H9 (cell line): ENCODE data around the gene ZNF366. TPM values are rescaled to one million over a fixed set of nuclear protein-coding genes. Genes with fewer than 3 reads are reported as not detected.

ENCODE experiments used
- DNase-seq: peaks from one replicate; pipeline ENCODE4 v3.0.0-alpha.2; 2017
- H2AFZ ChIP-seq: one replicate; pipeline ENCODE4 v1.6.1; 2013; ENCODE audit warnings: mild to moderate bottlenecking, low read length, control low read depth, moderate library complexity
- H2AK5ac ChIP-seq: 2 replicates; pipeline ENCODE4 v1.6.1; 2013; ENCODE audit warnings: low read length, control low read depth, mixed read lengths; ENCODE audit not compliant: insufficient read length
- H2BK120ac ChIP-seq: one replicate; pipeline ENCODE4 v1.6.1; 2013; ENCODE audit warnings: low read depth, mild to moderate bottlenecking, low read length, control low read depth, inconsistent platforms; ENCODE audit not compliant: poor library complexity, severe bottlenecking
- H2BK12ac ChIP-seq: 2 replicates; pipeline ENCODE4 v1.6.1; 2013; ENCODE audit warnings: low read length, control low read depth, mixed read lengths, low read depth; ENCODE audit not compliant: insufficient read length
- H2BK15ac ChIP-seq: 2 replicates; pipeline ENCODE4 v1.6.1; 2013; ENCODE audit warnings: low read depth, low read length, control low read depth
- H2BK20ac ChIP-seq: one replicate; pipeline ENCODE4 v1.6.1; 2013; ENCODE audit warnings: low read depth, mild to moderate bottlenecking, low read length, control low read depth, inconsistent platforms; ENCODE audit not compliant: poor library complexity, severe bottlenecking
- H2BK5ac ChIP-seq: 2 replicates; pipeline ENCODE4 v1.6.1; 2013; ENCODE audit warnings: low read length, control low read depth, mixed read lengths; ENCODE audit not compliant: insufficient read length
- H3K14ac ChIP-seq: 2 replicates; pipeline ENCODE4 v1.6.1; 2013; ENCODE audit warnings: low read length, control low read depth; ENCODE audit not compliant: insufficient read depth
- H3K18ac ChIP-seq: 2 replicates; pipeline ENCODE4 v1.6.1; 2013; ENCODE audit warnings: low read depth, mild to moderate bottlenecking, mixed read lengths, low read length, control low read depth; ENCODE audit not compliant: insufficient read length
- H3K23ac ChIP-seq: 2 replicates; pipeline ENCODE4 v1.6.1; 2013; ENCODE audit warnings: low read length, control low read depth, mixed read lengths, low read depth; ENCODE audit not compliant: insufficient read length
- H3K23me2 ChIP-seq: 2 replicates; pipeline ENCODE4 v1.6.1; 2013; ENCODE audit warnings: low read depth, mild to moderate bottlenecking, mixed read lengths, low read length, control low read depth; ENCODE audit not compliant: insufficient read length, poor library complexity, severe bottlenecking
- H3K27ac ChIP-seq: 2 replicates; pipeline ENCODE4 v1.5.1; 2013; ENCODE audit warnings: low read length, control low read depth, mixed read lengths, low read depth; ENCODE audit not compliant: insufficient read length
- H3K27me3 ChIP-seq: 2 replicates; pipeline ENCODE4 v1.6.1; 2013; ENCODE audit warnings: low read length, control low read depth, inconsistent platforms; ENCODE audit not compliant: insufficient read depth
- H3K4ac ChIP-seq: 2 replicates; pipeline ENCODE4 v1.6.1; 2013; ENCODE audit warnings: low read depth, mild to moderate bottlenecking, control low read depth, inconsistent platforms, low read length, moderate library complexity
- H3K4me1 ChIP-seq: 2 replicates; pipeline ENCODE4 v1.6.1; 2013; ENCODE audit warnings: low read length, control low read depth, inconsistent platforms; ENCODE audit not compliant: insufficient read depth
- H3K4me2 ChIP-seq: 2 replicates; pipeline ENCODE4 v1.6.1; 2013; ENCODE audit warnings: low read length, control low read depth, mixed read lengths; ENCODE audit not compliant: insufficient read length, insufficient read depth
- H3K56ac ChIP-seq: 2 replicates; pipeline ENCODE4 v1.6.1; 2013; ENCODE audit warnings: low read depth, mild to moderate bottlenecking, mixed read lengths, low read length, control low read depth; ENCODE audit not compliant: insufficient read length
- H3K79me1 ChIP-seq: 2 replicates; pipeline ENCODE4 v1.6.1; 2013; ENCODE audit warnings: low read depth, mild to moderate bottlenecking, moderate library complexity, low read length, control low read depth, inconsistent platforms; ENCODE audit not compliant: insufficient read depth, poor library complexity, severe bottlenecking
- H3K79me2 ChIP-seq: 2 replicates; pipeline ENCODE4 v1.6.1; 2013; ENCODE audit warnings: low read length, control low read depth, inconsistent platforms; ENCODE audit not compliant: insufficient read depth
- H3K9ac ChIP-seq: 2 replicates; pipeline ENCODE4 v1.6.1; 2013; ENCODE audit warnings: low read length, control low read depth, mixed read lengths; ENCODE audit not compliant: insufficient read length; ENCODE audit errors: extremely low read depth
- H3K9me3 ChIP-seq: one replicate; pipeline ENCODE4 v1.6.1; 2013; ENCODE audit warnings: low read depth, low read length, inconsistent platforms; ENCODE audit not compliant: control insufficient read depth
- H3T11ph ChIP-seq: one replicate; pipeline ENCODE4 v1.6.1; 2013; ENCODE audit warnings: mild to moderate bottlenecking, low read length, control low read depth, inconsistent platforms
- H4K20me1 ChIP-seq: one replicate; pipeline ENCODE4 v1.6.1; 2013; ENCODE audit not compliant: control insufficient read depth, insufficient read length, insufficient read depth
- H4K5ac ChIP-seq: 2 replicates; pipeline ENCODE4 v1.6.1; 2013; ENCODE audit warnings: low read depth, mild to moderate bottlenecking, mixed read lengths, low read length, control low read depth; ENCODE audit not compliant: insufficient read length
- H4K8ac ChIP-seq: replicated peaks from 2 replicates; pipeline ENCODE4 v1.6.1; 2013; ENCODE audit warnings: low read length, control low read depth, mixed read lengths, low read depth; ENCODE audit not compliant: insufficient read length
- H4K91ac ChIP-seq: 2 replicates; pipeline ENCODE4 v1.6.1; 2013; ENCODE audit warnings: low read depth, mild to moderate bottlenecking, moderate library complexity, mixed read lengths, low read length, control low read depth; ENCODE audit not compliant: insufficient read length
- H3K27ac Mint-ChIP-seq, 3 experiments: 2 replicates in 2 of 3; 3 replicates in 1 of 3; pipeline ENCODE4 v1.8.0; 2020 to 2021; ENCODE audit warnings: mixed read lengths in 3 of 3, mild to moderate bottlenecking in 1 of 3, moderate library complexity in 1 of 3
- H3K27me3 Mint-ChIP-seq: 2 replicates; pipeline ENCODE4 v1.8.0; 2021; ENCODE audit warnings: low read depth, mild to moderate bottlenecking, moderate library complexity, mixed read lengths
- H3K36me3 Mint-ChIP-seq, 3 experiments: 2 replicates in 2 of 3; 3 replicates in 1 of 3; pipeline ENCODE4 v1.8.0; 2020 to 2021; ENCODE audit warnings: low read depth in 3 of 3, mixed read lengths in 3 of 3; ENCODE audit not compliant: insufficient read depth in 1 of 3
- H3K4me1 Mint-ChIP-seq, 2 experiments: 2 replicates each; pipeline ENCODE4 v1.8.0; 2020; ENCODE audit warnings: mixed read lengths in 2 of 2
- H3K4me3 Mint-ChIP-seq, 2 experiments: 2 replicates in 1 of 2; 3 replicates in 1 of 2; pipeline ENCODE4 v1.8.0; 2020 to 2021; ENCODE audit warnings: mild to moderate bottlenecking in 2 of 2, mixed read lengths in 2 of 2, moderate library complexity in 1 of 2
- H3K9me3 Mint-ChIP-seq, 2 experiments: 2 replicates in 1 of 2; 3 replicates in 1 of 2; pipeline ENCODE4 v1.8.0; 2020; ENCODE audit warnings: mild to moderate bottlenecking in 2 of 2, mixed read lengths in 2 of 2, moderate library complexity in 1 of 2
- CTCF ChIP-seq: fragments of 200-600 bp; sonication (generic); conservative IDR thresholded peaks from 3 replicates; pipeline ENCODE4 v1.8.0; 2021; ENCODE audit warnings: antibody characterized with exemption, mild to moderate bottlenecking
- WGBS: extraction: QIAGEN DNeasy Blood & Tissue Kit; methylation state at CpG from one replicate; pipeline ENCODE4 v1.1.7; 2013; ENCODE audit warnings: missing lambda C conversion rate, low lambda C conversion rate, mixed read lengths; ENCODE audit not compliant: insufficient read length; ENCODE audit errors: extremely low coverage; 5-methylcytosine and 5-hydroxymethylcytosine counted together
- total RNA-seq: library from RNA; stranded (reverse); gene quantifications from 2 replicates; pipeline ENCODE4 v1.2.1, GENCODE V29; 2021

ZNF366 gene
- total RNA-seq, 1 experiment from 2014 or later, result not detected

DNA sequence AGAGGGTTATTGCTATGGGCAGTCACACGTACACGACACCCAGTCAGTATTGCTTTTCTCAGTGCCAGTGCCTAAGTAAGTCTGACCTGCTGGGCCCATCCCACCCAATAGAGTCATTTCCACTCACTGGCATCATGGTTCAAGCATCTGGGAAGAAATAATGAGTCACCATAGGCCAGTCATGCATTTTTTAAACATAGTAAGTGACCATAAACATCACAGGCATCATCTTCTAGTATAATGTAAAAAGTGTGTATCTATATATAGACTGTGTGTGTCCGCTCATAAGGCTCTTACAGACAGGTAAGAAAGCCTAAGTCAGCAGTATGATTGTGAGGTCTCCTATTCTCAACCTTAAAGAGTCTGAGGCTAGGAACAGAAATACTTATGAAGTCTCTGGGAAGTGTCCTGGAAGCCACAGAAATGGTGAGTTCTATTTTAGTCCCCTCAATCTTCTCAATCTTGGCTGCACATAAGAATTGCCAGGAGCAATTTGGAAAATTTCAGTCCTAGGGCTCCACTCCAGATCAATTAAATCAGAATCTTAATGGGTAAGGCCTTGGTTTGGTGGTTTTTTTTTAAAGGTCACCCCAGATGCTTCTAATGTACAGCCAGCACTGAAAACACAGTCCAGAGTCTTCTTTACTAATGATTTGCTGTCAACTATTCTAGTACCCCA is 65.2 kb downstream of the ZNF366 start:
- H3K27me3 Mint-ChIP-seq, result peaks cover 2% of the 10 kb centered on the region; the same call in 1 of the 2 replicates

More for the DNA sequence above, 65.2 kb downstream of the ZNF366 start:
- Histone ChIP-seq H3K56ac (no peak overlapping the region), H3K9me3 (no peaks in the 10 kb centered on the region), H3K27ac (no peak overlapping the region), H3K4me1 (no peaks in the 10 kb centered on the region), H4K8ac (no peak overlapping the region), H2AFZ (no peak overlapping the region), H2BK15ac (no peak overlapping the region), H3K9ac (no peak overlapping the region), H3K4me2 (no peak overlapping the region), H3K79me1 (no peaks in the 10 kb centered on the region), H4K20me1 (no peaks in the 10 kb centered on the region), H4K91ac (no peak overlapping the region), H3K27me3 (no peaks in the 10 kb centered on the region), H2BK12ac (no peak overlapping the region), H3K79me2 (no peaks in the 10 kb centered on the region), H3K23ac (no peak overlapping the region), H3K14ac (no peak overlapping the region), H3K23me2 (no peaks in the 10 kb centered on the region), H2BK20ac (no peak overlapping the region), H2BK120ac (no peak overlapping the region), H2AK5ac (no peak overlapping the region), H3T11ph (no peak overlapping the region), H4K5ac (no peak overlapping the region), H3K18ac (no peak overlapping the region), H2BK5ac (no peak overlapping the region), H3K4ac (no peak overlapping the region)
- no peak for DNase-seq
- H3K36me3 Mint-ChIP-seq, result no peaks in the 10 kb centered on the region
- TF ChIP-seq CTCF, result no peak
- H3K4me3 Mint-ChIP-seq, result no peak overlapping the region
- H3K4me1 Mint-ChIP-seq, result peaks cover 4 to 8% of the 10 kb centered on the region in 2 experiments
- no CpG with 5 or more reads among the region's 3 CpGs for WGBS
- no peaks in the 10 kb centered on the region for H3K9me3 Mint-ChIP-seq
- no peak overlapping the region for H3K27ac Mint-ChIP-seq
